SU-DHL-6 (cell line): Measurements from ENCODE around the gene UQCC5.

Source experiments
- H2AFZ ChIP-seq: fragments of 200-600 bp; sonication (generic); 2 replicates; pipeline ENCODE4 v1.6.1; 2014; ENCODE audit warnings: low read depth, mild to moderate bottlenecking, moderate library complexity, mixed read lengths, antibody characterized with exemption, low read length; ENCODE audit not compliant: severe bottlenecking
- H3F3A ChIP-seq: fragments of 200-600 bp; shearing (Covaris generic); 2 replicates; pipeline ENCODE4 v1.6.0; 2016; ENCODE audit warnings: antibody characterized with exemption, mild to moderate bottlenecking; ENCODE audit not compliant: insufficient read depth
- H3K27ac ChIP-seq: fragments of 200-600 bp; sonication (generic); 2 replicates; pipeline ENCODE4 v1.5.1; 2016; ENCODE audit warnings: low read depth, mild to moderate bottlenecking, low read length, moderate library complexity, mixed read lengths
- H3K27me3 ChIP-seq: fragments of 200-600 bp; sonication (generic), shearing (Covaris generic); 2 replicates; pipeline ENCODE4 v1.6.0; 2014; ENCODE audit warnings: mild to moderate bottlenecking, low read length
- H3K36me3 ChIP-seq: fragments of 200-600 bp; sonication (generic); 2 replicates; pipeline ENCODE4 v1.6.1; 2014; ENCODE audit warnings: mild to moderate bottlenecking, low read length, mixed read lengths
- H3K4me2 ChIP-seq: fragments of 300-600, 200-600 bp; shearing (Covaris generic), sonication (generic); 2 replicates; pipeline ENCODE4 v1.6.0; 2014; ENCODE audit warnings: low read length, low read depth, mild to moderate bottlenecking; ENCODE audit not compliant: poor library complexity, severe bottlenecking
- H3K4me3 ChIP-seq: fragments of 200-600 bp; sonication (generic); 2 replicates; pipeline ENCODE4 v1.5.1; 2014; ENCODE audit warnings: antibody characterized with exemption, low read length, mild to moderate bottlenecking, mixed read lengths; ENCODE audit not compliant: insufficient read depth, poor library complexity, severe bottlenecking
- H3K79me2 ChIP-seq: fragments of 200-600 bp; sonication (generic); 2 replicates; pipeline ENCODE4 v1.6.1; 2014; ENCODE audit warnings: mild to moderate bottlenecking, low read length, moderate library complexity; ENCODE audit not compliant: insufficient read depth
- H3K9ac ChIP-seq: fragments of 200-600 bp; sonication (generic); 2 replicates; pipeline ENCODE4 v1.7.0; 2014; ENCODE audit warnings: mild to moderate bottlenecking, low read length
- H3K9me2 ChIP-seq: fragments of 200-600 bp; sonication (generic); replicated peaks from 2 replicates; pipeline ENCODE4 v1.6.1; 2014; ENCODE audit warnings: low read length; ENCODE audit not compliant: insufficient read depth
- H3K9me3 ChIP-seq: fragments of 200-600 bp; sonication (generic); 2 replicates; pipeline ENCODE4 v1.6.1; 2014; ENCODE audit warnings: low read length, mixed read lengths; ENCODE audit not compliant: insufficient read depth
- H4K20me1 ChIP-seq: fragments of 200-600 bp; sonication (generic); 2 replicates; pipeline ENCODE4 v1.6.1; 2014; ENCODE audit warnings: low read depth, mild to moderate bottlenecking, antibody characterized with exemption, low read length, moderate library complexity, mixed read lengths
- EZH2phosphoT487 ChIP-seq: fragments of 200-600 bp; sonication (generic), shearing (Covaris generic); conservative IDR thresholded peaks from 2 replicates; pipeline ENCODE4 v1.6.1; 2018; ENCODE audit warnings: mild to moderate bottlenecking, antibody characterized with exemption, low read length, moderate library complexity, mixed read lengths
- TF ChIP-seq, protein P1 (sequence below): fragments of 200-600 bp; sonication (generic); IDR thresholded peaks from one replicate; pipeline ENCODE4 v1.5.1; 2017; ENCODE audit warnings: antibody characterized with exemption, mild to moderate bottlenecking, low read length, moderate library complexity; ENCODE audit not compliant: insufficient read depth, poor library complexity, severe bottlenecking

UQCC5 gene

DNA sequence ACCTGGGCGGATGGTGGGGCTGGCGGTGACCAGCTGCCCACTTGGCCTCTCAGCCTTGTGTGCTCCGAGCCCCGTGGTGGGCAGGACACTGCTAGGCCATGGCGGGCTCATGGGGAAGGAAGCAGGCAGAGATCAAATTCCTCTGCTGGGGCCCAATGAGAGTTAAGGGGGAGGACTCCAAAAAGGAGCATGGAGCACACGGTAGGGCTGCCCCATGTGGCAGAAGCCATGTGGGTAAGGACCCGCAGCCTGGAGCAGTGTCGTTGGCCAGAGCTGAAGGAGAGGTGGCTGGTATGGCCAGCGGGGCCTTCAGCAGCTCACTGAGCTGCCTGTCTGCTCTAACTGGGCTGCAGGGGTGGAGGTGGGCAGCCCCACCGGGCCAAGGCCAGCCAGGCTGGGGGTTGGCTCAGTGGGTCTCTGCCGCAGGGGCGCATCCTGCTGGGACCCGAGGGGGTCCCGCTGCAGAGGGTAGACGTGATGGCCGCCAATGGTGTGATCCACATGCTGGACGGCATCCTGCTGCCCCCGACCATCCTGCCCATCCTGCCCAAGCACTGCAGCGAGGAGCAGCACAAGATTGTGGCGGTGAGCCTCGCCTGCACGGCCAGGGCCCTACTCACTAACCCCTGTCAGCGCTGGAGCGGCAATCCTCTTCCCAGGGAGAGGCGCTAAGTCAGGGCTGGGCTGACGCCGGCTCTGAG lies 30.0 kb upstream of the UQCC5 start:
- no peaks in the 10 kb centered on the region for H3K27me3 ChIP-seq

DNA sequence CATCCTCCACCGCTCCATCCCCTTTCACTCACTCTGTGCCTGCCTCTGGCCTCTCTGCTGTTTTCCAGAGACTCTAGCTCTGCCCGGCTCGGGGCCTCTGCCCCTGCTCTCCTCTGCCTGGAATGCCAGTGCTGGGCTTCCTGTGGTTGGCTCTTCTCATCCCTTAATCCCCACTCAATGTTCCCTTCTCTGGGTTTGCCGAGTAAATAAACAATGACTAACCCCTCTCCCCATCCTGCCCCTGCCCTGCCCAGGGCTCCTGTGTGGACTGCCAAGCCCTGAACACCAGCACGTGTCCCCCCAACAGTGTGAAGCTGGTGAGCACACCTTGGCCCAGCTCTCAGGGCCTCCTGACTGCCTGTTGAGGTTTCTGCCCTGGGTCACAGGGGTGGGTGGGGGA lies 29.0 kb upstream of the UQCC5 start:
- no peaks in the 10 kb centered on the region for H3K27me3 ChIP-seq
- no peak overlapping the region for H3K9ac ChIP-seq
- no peaks in the 10 kb centered on the region for H3F3A ChIP-seq
- H3K9me2 ChIP-seq: no peaks in the 10 kb centered on the region
- no peaks in the 10 kb centered on the region; the same call in 1 of the 2 replicates for H4K20me1 ChIP-seq
- no peak for TF ChIP-seq EZH2phosphoT487
- TF ChIP-seq, protein P1, sequence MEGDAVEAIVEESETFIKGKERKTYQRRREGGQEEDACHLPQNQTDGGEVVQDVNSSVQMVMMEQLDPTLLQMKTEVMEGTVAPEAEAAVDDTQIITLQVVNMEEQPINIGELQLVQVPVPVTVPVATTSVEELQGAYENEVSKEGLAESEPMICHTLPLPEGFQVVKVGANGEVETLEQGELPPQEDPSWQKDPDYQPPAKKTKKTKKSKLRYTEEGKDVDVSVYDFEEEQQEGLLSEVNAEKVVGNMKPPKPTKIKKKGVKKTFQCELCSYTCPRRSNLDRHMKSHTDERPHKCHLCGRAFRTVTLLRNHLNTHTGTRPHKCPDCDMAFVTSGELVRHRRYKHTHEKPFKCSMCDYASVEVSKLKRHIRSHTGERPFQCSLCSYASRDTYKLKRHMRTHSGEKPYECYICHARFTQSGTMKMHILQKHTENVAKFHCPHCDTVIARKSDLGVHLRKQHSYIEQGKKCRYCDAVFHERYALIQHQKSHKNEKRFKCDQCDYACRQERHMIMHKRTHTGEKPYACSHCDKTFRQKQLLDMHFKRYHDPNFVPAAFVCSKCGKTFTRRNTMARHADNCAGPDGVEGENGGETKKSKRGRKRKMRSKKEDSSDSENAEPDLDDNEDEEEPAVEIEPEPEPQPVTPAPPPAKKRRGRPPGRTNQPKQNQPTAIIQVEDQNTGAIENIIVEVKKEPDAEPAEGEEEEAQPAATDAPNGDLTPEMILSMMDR: no peak
- H3K4me2 ChIP-seq: no peak overlapping the region
- no peaks in the 10 kb centered on the region for H3K79me2 ChIP-seq
- no peak overlapping the region for H3K4me3 ChIP-seq
- H3K36me3 ChIP-seq: no peaks in the 10 kb centered on the region
- no peaks in the 10 kb centered on the region for H3K9me3 ChIP-seq
- no peak overlapping the region for H3K27ac ChIP-seq
- no peak overlapping the region for H2AFZ ChIP-seq

More for the DNA sequence above, 30.0 kb upstream of the UQCC5 start:
- TF ChIP-seq EZH2phosphoT487: no peak
- TF ChIP-seq, protein P1: no peak
- Histone ChIP-seq H3K27ac (no peak overlapping the region), H2AFZ (no peak overlapping the region), H3K9me3 (no peaks in the 10 kb centered on the region), H4K20me1 (no peaks in the 10 kb centered on the region; the same call in 1 of the 2 replicates), H3K79me2 (no peaks in the 10 kb centered on the region), H3F3A (no peaks in the 10 kb centered on the region), H3K9me2 (no peaks in the 10 kb centered on the region), H3K4me3 (no peak overlapping the region), H3K4me2 (no peak overlapping the region), H3K9ac (no peak overlapping the region), H3K36me3 (no peaks in the 10 kb centered on the region)

DNA sequence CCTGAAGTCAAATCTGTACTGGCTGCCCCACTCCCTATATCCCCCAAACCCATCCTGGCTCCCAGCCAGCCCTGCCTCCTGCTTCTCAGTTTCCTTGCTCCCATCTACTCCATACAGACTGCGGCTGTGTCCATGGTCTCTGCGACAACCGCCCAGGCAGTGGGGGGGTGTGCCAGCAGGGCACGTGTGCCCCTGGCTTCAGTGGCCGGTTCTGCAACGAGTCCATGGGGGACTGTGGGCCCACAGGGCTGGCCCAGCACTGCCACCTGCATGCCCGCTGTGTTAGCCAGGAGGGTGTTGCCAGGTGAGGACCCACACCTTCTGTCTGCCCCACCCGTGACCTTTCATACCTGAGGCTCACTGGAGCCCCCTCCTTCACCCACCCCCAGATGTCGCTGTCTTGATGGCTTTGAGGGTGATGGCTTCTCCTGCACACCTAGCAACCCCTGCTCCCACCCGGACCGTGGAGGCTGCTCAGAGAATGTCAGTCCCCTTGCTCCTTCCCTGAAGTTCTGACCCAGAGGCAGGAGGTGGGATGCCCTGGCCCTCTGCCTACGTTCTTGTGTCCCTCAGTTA lies 26.6 kb upstream of the UQCC5 start:
- no peak for TF ChIP-seq EZH2phosphoT487
- TF ChIP-seq, protein P1: peak; percentile 22
- Histone ChIP-seq H2AFZ (no peak overlapping the region), H3K27ac (no peak overlapping the region), H3K27me3 (no peaks in the 10 kb centered on the region), H3K4me3 (no peak overlapping the region), H3K4me2 (no peak overlapping the region), H3K79me2 (no peaks in the 10 kb centered on the region), H3K9ac (no peak overlapping the region), H3K36me3 (no peaks in the 10 kb centered on the region), H4K20me1 (no peaks in the 10 kb centered on the region), H3K9me2 (no peaks in the 10 kb centered on the region), H3F3A (no peaks in the 10 kb centered on the region), H3K9me3 (no peaks in the 10 kb centered on the region)
